ENCODE data around the gene ANK2. TPM values are rescaled to one million over a fixed set of nuclear protein-coding genes. Genes with fewer than 3 reads are reported as not detected.

Gene ANK2
- total and polyA plus RNA-seq, 4 donors: 0.32 to 2.2 (median 1.0) TPM

DNA sequence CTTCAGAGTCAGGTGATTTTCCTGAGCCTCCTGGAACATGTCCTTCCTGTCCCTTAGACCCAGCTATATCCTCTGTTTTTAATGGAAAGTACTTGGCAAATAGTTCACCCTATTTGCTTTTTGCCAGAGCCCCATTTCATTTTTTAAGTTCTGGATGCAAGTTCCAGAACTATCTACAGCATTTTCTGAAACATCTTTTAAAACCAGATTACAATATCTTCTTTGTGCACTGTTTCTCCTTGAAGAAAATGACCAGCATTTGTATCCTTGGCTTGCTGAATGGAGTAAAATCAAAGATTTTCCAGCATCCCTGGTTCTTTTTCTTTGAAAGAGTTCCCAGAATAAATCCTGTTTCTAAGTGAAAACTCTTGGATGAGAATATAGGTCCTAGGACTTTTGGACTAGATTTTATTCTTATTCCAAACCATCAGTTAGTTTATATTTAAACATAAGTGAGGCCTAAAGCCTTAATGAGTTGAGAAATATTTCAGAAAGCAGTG lies 224.3 kb downstream of the ANK2 start:
- DNase-seq (ENCODE audit: low spot score): no peak
- Histone ChIP-seq H3K9ac (ENCODE audit: low read depth in 1 of 2, low read length in 2 of 2) (no peak overlapping the region), H3K4me1 (ENCODE audit: control insufficient read depth in 4 of 4, insufficient read depth in 4 of 4, low read length in 3 of 4) (peaks cover 0 to 4% (median 1%) of the 10 kb centered on the region in 4 donors), H3K36me3 (ENCODE audit: control insufficient read depth in 4 of 4, insufficient read depth in 3 of 4, low read depth in 1 of 4, low read length in 3 of 4) (no peaks in the 10 kb centered on the region), H3K4me3 (ENCODE audit: low read depth in 1 of 3, low read length in 3 of 3) (no peak overlapping the region), H3K9me3 (ENCODE audit: control insufficient read depth in 4 of 4, low read length in 3 of 4) (no peaks in the 10 kb centered on the region), H3K27me3 (ENCODE audit: control insufficient read depth in 4 of 4, insufficient read depth in 4 of 4, low read length in 3 of 4) (no peaks in the 10 kb centered on the region), H3K27ac (ENCODE audit: low read depth in 1 of 2, low read length in 2 of 2) (no peak overlapping the region)
- no peak for TF ChIP-seq SP1 (IDR thresholded peaks at IDR 0.05)
- no peak for TF ChIP-seq EGR1 (IDR thresholded peaks at IDR 0.05; ENCODE audit: low read depth in 2 of 2)
- no peak for TF ChIP-seq FOXA1 (IDR thresholded peaks at IDR 0.05)

DNA sequence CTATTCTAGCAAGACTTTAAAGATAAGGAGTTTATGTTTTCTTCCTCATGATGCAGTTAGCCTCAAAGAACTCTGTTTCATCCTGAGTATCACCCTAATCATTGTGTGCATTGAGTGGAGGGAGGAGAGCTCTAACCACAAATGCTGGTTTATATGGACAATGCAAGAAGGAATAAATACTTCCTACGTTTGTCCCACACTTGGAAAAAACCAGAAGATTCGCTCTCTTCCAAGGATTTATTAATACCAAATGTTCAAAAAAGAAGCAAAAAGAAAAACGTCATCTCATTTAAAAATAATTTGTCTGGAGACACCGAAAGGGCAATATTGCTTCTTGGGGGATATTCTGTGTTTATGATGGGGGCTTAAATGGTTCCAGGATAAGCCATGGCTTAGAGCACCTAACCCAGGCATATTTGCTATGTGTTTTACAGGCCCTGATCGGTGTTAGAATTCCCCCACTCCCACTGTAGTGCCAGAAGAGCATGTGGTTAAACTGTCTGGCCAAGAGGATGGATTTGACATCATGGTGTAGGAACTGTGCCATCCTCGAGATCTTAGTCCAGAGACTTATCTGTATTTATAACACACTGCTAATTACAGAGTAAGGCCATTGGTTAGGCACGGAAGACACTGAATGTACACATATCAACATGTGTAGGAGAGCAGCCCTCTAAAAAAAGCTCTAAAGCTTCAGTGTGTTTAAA lies 227.2 kb downstream of the ANK2 start:
- Histone ChIP-seq H3K27ac (ENCODE audit: low read depth in 1 of 2, low read length in 2 of 2) (no peak overlapping the region), H3K4me3 (ENCODE audit: low read depth in 1 of 3, low read length in 3 of 3) (no peak overlapping the region), H3K9me3 (ENCODE audit: control insufficient read depth in 4 of 4, low read length in 3 of 4) (no peaks in the 10 kb centered on the region), H3K27me3 (ENCODE audit: control insufficient read depth in 4 of 4, insufficient read depth in 4 of 4, low read length in 3 of 4) (no peaks in the 10 kb centered on the region), H3K9ac (ENCODE audit: low read depth in 1 of 2, low read length in 2 of 2) (no peak overlapping the region), H3K36me3 (ENCODE audit: control insufficient read depth in 4 of 4, insufficient read depth in 3 of 4, low read depth in 1 of 4, low read length in 3 of 4) (no peaks in the 10 kb centered on the region), H3K4me1 (ENCODE audit: control insufficient read depth in 4 of 4, insufficient read depth in 4 of 4, low read length in 3 of 4) (peaks cover 0 to 4% (median 1%) of the 10 kb centered on the region in 4 donors)
- TF ChIP-seq FOXA1 (IDR thresholded peaks at IDR 0.05) (no peak), GABPA (IDR thresholded peaks at IDR 0.05 in 1 of 2, conservative IDR thresholded peaks at IDR 0.05 in 1 of 2) (no peak)
- TF ChIP-seq, protein P1, sequence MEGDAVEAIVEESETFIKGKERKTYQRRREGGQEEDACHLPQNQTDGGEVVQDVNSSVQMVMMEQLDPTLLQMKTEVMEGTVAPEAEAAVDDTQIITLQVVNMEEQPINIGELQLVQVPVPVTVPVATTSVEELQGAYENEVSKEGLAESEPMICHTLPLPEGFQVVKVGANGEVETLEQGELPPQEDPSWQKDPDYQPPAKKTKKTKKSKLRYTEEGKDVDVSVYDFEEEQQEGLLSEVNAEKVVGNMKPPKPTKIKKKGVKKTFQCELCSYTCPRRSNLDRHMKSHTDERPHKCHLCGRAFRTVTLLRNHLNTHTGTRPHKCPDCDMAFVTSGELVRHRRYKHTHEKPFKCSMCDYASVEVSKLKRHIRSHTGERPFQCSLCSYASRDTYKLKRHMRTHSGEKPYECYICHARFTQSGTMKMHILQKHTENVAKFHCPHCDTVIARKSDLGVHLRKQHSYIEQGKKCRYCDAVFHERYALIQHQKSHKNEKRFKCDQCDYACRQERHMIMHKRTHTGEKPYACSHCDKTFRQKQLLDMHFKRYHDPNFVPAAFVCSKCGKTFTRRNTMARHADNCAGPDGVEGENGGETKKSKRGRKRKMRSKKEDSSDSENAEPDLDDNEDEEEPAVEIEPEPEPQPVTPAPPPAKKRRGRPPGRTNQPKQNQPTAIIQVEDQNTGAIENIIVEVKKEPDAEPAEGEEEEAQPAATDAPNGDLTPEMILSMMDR (IDR thresholded peaks at IDR 0.05; ENCODE audit: low read depth, low read length, missing input control): no peak
- DNase-seq (ENCODE audit: low spot score): no peak
- WGBS: 82% methylated on average over 7 of the region's 7 CpGs

DNA sequence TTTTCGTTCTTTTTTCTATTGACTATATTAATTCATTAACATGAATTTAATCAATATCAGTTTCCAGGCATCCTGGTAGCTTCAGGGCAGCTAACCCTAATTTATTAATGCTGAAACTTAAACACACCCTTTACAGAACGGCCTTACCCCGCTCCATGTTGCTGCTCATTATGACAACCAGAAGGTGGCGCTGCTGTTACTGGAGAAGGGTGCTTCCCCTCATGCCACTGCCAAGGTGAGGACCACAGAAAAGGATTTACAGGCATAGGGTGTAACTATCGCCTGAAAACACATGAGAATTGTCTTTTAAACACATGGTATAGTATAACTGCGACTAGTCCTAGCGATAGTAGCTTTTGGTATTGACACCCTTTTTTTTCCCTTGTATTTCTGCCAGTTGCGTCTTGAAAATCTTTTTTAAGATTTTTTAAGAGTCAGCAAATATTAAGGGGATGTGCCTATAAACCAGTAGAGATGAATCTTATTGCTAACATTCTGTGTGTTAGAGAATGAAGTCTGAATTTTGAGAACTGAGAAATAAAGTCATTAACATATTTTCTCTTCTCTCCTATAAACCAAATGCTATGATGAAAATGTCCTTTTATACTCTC lies 229.0 kb downstream of the ANK2 start:
- Histone ChIP-seq H3K4me1 (ENCODE audit: control insufficient read depth in 4 of 4, insufficient read depth in 4 of 4, low read length in 3 of 4) (no peaks in the 10 kb centered on the region), H3K9ac (ENCODE audit: low read depth in 1 of 2, low read length in 2 of 2) (no peak overlapping the region), H3K36me3 (ENCODE audit: control insufficient read depth in 4 of 4, insufficient read depth in 3 of 4, low read depth in 1 of 4, low read length in 3 of 4) (no peaks in the 10 kb centered on the region), H3K27me3 (ENCODE audit: control insufficient read depth in 4 of 4, insufficient read depth in 4 of 4, low read length in 3 of 4) (no peaks in the 10 kb centered on the region), H3K9me3 (ENCODE audit: control insufficient read depth in 4 of 4, low read length in 3 of 4) (no peaks in the 10 kb centered on the region), H3K27ac (ENCODE audit: low read depth in 1 of 2, low read length in 2 of 2) (no peak overlapping the region), H3K4me3 (ENCODE audit: low read depth in 1 of 3, low read length in 3 of 3) (no peak overlapping the region)
- WGBS: 38% methylated on average over 8 of the region's 8 CpGs
- no peak for TF ChIP-seq RXRA (IDR thresholded peaks at IDR 0.05)
- TF ChIP-seq, protein P1 (IDR thresholded peaks at IDR 0.05; ENCODE audit: low read depth, low read length, missing input control): peak; percentile 53
- peak; percentile 73 to 83 for TF ChIP-seq RAD21 (IDR thresholded peaks at IDR 0.05)
- peak; percentile 62 for DNase-seq (ENCODE audit: low spot score)

Measured in liver (tissue), 9 donors.